Activated CD8-positive, alpha-beta memory T cell treated with anti-CD3 and anti-CD28 coated beads, Interleukin-2, amount 50 U/mL, for 1 hour (primary cell): ENCODE results near the gene RRP1.

Experiments used
- DNase-seq: peaks from one replicate; pipeline ENCODE4 v3.0.0-alpha.2; 2020; ENCODE audit errors: extremely low read depth

RRP1 gene

GRCh38 chr21:43801006-43801783 is 11.8 kb downstream of the RRP1 start:
- no peak for DNase-seq

- no peak for DNase-seq
These were observed 13.4 kb downstream of the RRP1 start for GRCh38 chr21:43802713-43803313.

- no peak for DNase-seq
These were observed 14.4 kb downstream of the RRP1 start for GRCh38 chr21:43803558-43804300.

- no peak for DNase-seq
These were observed 16.0 kb downstream of the RRP1 start for GRCh38 chr21:43805275-43805800.

GRCh38 chr21:43806017-43806710 is 16.8 kb downstream of the RRP1 start:
- DNase-seq, result no peak

GRCh38 chr21:43808367-43808766 is 19.0 kb downstream of the RRP1 start:
- DNase-seq, result no peak

- no peak for DNase-seq
These were observed 19.5 kb downstream of the RRP1 start for GRCh38 chr21:43808832-43809251.

- no peak for DNase-seq
These were observed 20.0 kb downstream of the RRP1 start for GRCh38 chr21:43809346-43809799.

- DNase-seq, result no peak
These were observed 20.6 kb downstream of the RRP1 start for GRCh38 chr21:43809853-43810504.

GRCh38 chr21:43810505-43811261 is 21.3 kb downstream of the RRP1 start:
- peak; percentile 61 for DNase-seq

- DNase-seq, result no peak
These were observed 22.1 kb downstream of the RRP1 start for GRCh38 chr21:43811262-43812105.

GRCh38 chr21:43812139-43812821 is 22.9 kb downstream of the RRP1 start:
- DNase-seq, result no peak

- no peak for DNase-seq
These were observed 23.7 kb downstream of the RRP1 start for GRCh38 chr21:43812957-43813655.

GRCh38 chr21:43813656-43813980 is 24.2 kb downstream of the RRP1 start:
- DNase-seq, result no peak

GRCh38 chr21:43814215-43815106 is 25.1 kb downstream of the RRP1 start:
- DNase-seq, result no peak

- no peak for DNase-seq
These were observed 25.8 kb downstream of the RRP1 start for GRCh38 chr21:43815107-43815613.

GRCh38 chr21:43815991-43816390 is 26.6 kb downstream of the RRP1 start:
- DNase-seq, result no peak
